Suprapubic skin (tissue), 4 donors: ENCODE measurements around the gene CADM3.

ENCODE experiments used
- EP300 ChIP-seq: sonication (generic); formaldehyde crosslinking; IDR thresholded peaks from one replicate; pipeline ENCODE4 v1.6.1; 2017; ENCODE audit warnings: antibody characterized with exemption
- POLR2A ChIP-seq, 2 donors: fragments of 450-650 bp; IDR thresholded peaks; one replicate each; pipeline ENCODE4 v1.6.1; 2017; ENCODE audit warnings: antibody characterized with exemption in 2 of 2, mild to moderate bottlenecking in 2 of 2, moderate library complexity in 2 of 2
- POLR2AphosphoS5 ChIP-seq, 3 donors: sonication (generic); formaldehyde crosslinking; IDR thresholded peaks; one replicate each; pipeline ENCODE4 v1.6.1; 2017; ENCODE audit warnings: antibody characterized with exemption in 3 of 3
- TF ChIP-seq, protein P1 (sequence below), 2 donors: fragments of 200-600 bp in 1 of 2; fragments of 450-650 bp in 1 of 2; sonication (generic) in 1 of 2; IDR thresholded peaks; one replicate each; pipeline ENCODE4 v1.5.1; 2016 to 2019; ENCODE audit warnings: antibody characterized with exemption in 2 of 2, mild to moderate bottlenecking in 1 of 2, moderate library complexity in 1 of 2

DNA sequence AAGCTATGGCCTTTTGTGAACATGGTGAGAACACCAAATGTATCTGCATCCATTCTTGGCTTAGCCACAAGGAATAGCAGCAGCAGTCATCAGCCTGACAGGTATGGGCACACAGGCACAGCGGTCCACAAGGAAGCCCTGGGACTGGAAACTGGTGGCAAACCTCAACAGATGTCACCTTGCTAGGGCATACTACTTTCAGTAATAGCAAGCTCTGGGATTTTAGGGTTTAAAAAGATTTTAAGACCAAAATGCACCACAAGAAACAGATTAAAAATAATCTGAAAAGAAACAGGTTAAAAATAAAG is 9.7 kb upstream of the CADM3 start:
- TF ChIP-seq, protein P1, sequence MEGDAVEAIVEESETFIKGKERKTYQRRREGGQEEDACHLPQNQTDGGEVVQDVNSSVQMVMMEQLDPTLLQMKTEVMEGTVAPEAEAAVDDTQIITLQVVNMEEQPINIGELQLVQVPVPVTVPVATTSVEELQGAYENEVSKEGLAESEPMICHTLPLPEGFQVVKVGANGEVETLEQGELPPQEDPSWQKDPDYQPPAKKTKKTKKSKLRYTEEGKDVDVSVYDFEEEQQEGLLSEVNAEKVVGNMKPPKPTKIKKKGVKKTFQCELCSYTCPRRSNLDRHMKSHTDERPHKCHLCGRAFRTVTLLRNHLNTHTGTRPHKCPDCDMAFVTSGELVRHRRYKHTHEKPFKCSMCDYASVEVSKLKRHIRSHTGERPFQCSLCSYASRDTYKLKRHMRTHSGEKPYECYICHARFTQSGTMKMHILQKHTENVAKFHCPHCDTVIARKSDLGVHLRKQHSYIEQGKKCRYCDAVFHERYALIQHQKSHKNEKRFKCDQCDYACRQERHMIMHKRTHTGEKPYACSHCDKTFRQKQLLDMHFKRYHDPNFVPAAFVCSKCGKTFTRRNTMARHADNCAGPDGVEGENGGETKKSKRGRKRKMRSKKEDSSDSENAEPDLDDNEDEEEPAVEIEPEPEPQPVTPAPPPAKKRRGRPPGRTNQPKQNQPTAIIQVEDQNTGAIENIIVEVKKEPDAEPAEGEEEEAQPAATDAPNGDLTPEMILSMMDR (IDR thresholded peaks at IDR 0.05), result no peak
- no peak for TF ChIP-seq POLR2A (IDR thresholded peaks at IDR 0.05)
- no peak for TF ChIP-seq EP300
- no peak for TF ChIP-seq POLR2AphosphoS5 (IDR thresholded peaks at IDR 0.05)
